SJCRH30 (cell line): ENCODE measurements around the gene ACOX2. TPM values are rescaled to one million over a fixed set of nuclear protein-coding genes. Genes with fewer than 3 reads are reported as not detected.

Experiments
- DNase-seq, 2 experiments: peaks; one replicate each; pipeline ENCODE4 v3.0.0-alpha.2; 2015 to 2020
- H3K27ac ChIP-seq: fragments of 250-450 bp; sonication (Bioruptor Pico); 2 replicates; pipeline ENCODE4 v1.5.1; 2020; ENCODE audit warnings: mild to moderate bottlenecking, moderate library complexity
- H3K27me3 ChIP-seq: fragments of 250-450 bp; sonication (Bioruptor Pico); 2 replicates; pipeline ENCODE4 v1.5.1; 2020; ENCODE audit warnings: mild to moderate bottlenecking, moderate library complexity
- H3K36me3 ChIP-seq: fragments of 250-450 bp; sonication (Bioruptor Pico); 2 replicates; pipeline ENCODE4 v1.5.1; 2020; ENCODE audit warnings: mild to moderate bottlenecking, moderate library complexity
- H3K4me1 ChIP-seq: fragments of 250-450 bp; sonication (Bioruptor Pico); 2 replicates; pipeline ENCODE4 v1.5.1; 2020; ENCODE audit warnings: mild to moderate bottlenecking, moderate library complexity
- H3K4me3 ChIP-seq: fragments of 250-450 bp; sonication (Bioruptor Pico); 2 replicates; pipeline ENCODE4 v1.5.1; 2020; ENCODE audit warnings: mild to moderate bottlenecking, moderate library complexity
- H3K9me3 ChIP-seq: fragments of 250-450 bp; sonication (Bioruptor Pico); replicated peaks from 2 replicates; pipeline ENCODE4 v1.5.1; 2020; ENCODE audit warnings: mild to moderate bottlenecking, moderate library complexity
- total RNA-seq: library from RNA; depleted of rRNA; stranded (reverse); fragments of >200 nt; shearing (Covaris generic); gene quantifications from 2 replicates; pipeline ENCODE4 v1.2.3, GENCODE V29; 2014

ACOX2 gene
- total RNA-seq, 1 experiment from 2014 or later = 0.26 TPM

DNA sequence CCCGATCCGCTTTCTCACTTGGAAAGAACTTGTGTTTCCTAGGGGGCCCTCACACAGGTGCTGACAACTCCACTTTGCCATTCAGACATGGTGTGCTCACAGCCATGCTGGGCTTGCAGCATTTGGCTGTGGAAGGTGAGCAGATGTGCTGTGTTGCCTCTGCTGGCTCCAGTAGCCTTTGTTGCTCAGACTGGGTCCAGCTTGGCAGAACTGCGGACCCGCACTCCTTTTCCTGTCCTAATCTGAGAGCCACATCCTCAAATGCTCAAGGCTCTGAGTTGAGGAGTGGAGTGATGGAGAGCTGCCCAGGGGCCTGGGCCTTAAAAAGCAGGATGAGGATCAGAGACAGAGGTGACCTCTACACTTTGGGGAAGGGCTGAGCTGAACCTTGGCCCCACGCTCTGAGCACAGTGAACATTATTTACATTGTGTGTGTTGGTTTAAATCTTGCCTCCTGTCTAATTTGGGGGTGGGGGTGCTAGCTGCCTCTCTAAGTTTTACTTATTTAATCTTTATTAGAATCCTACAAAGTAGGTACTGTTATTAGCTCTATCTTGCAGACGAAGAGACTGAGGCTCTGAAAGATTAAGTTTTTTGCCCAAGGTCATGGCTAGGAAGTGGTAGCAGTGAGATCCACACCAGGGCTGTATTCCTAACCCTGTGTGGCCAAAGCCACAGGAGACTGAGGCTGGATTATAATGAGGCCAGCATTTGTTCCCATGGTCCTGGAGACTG lies 17.2 kb downstream of the ACOX2 start:
- Histone ChIP-seq H3K36me3 (no peaks in the 10 kb centered on the region), H3K9me3 (no peaks in the 10 kb centered on the region), H3K27ac (no peak overlapping the region), H3K27me3 (no peaks in the 10 kb centered on the region), H3K4me3 (no peak overlapping the region), H3K4me1 (peaks cover 5% of the 10 kb centered on the region; the same call in 1 of the 2 replicates)
- no peak for DNase-seq

DNA sequence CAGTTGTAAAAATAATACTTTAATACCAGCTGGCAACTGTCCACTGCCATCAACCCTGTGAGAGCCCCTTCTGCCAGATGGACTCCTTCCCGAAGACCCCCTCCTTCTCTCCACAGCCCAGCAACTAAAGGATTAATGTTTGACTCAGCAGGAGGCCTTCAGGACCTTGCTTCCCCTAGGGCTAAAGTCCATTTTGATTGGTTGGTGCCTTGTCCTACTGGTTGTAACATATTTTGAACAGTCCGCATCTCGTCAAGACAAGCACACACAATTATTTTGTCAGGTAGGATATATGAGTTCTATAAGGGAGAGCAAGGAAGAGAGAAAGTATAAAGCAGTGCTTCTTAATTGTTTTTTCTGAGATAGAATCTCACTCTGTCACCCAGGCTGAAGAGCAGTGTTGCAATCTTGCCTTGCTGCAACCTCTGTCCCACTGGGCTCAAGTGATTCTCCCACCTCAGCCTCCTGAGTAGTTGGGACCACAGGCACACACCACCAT lies 18.6 kb downstream of the ACOX2 start:
- no peak overlapping the region for H3K4me3 ChIP-seq
- no peaks in the 10 kb centered on the region for H3K9me3 ChIP-seq
- H3K27me3 ChIP-seq = no peaks in the 10 kb centered on the region
- H3K36me3 ChIP-seq = no peaks in the 10 kb centered on the region
- peaks cover 5% of the 10 kb centered on the region; the same call in 1 of the 2 replicates for H3K4me1 ChIP-seq
- H3K27ac ChIP-seq = no peak overlapping the region
- DNase-seq = peak; percentile 61 to 75

DNA sequence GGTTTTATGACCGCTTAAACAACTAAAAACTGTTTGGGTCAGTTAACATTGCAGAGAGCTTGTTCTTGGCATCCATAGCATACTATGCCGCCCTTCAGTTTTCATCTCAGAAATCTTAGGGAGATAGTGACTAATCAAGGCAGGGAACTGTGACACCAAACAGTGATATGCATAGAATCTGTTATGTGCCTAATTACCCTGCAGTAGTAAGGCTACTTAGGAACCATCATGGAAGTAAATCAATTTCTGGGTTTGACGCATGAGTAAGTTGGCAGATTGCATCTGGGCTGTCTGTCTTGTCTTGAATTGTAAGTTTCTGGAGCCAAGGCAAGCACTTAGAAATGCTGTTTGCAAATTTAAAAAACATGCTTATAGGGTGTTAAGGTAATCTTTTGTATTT lies 22.6 kb downstream of the ACOX2 start:
- Histone ChIP-seq H3K27me3 (no peaks in the 10 kb centered on the region), H3K27ac (no peak overlapping the region), H3K4me3 (no peak overlapping the region), H3K36me3 (no peaks in the 10 kb centered on the region), H3K4me1 (no peaks in the 10 kb centered on the region; the same call in 1 of the 2 replicates), H3K9me3 (no peaks in the 10 kb centered on the region)
- no peak for DNase-seq

DNA sequence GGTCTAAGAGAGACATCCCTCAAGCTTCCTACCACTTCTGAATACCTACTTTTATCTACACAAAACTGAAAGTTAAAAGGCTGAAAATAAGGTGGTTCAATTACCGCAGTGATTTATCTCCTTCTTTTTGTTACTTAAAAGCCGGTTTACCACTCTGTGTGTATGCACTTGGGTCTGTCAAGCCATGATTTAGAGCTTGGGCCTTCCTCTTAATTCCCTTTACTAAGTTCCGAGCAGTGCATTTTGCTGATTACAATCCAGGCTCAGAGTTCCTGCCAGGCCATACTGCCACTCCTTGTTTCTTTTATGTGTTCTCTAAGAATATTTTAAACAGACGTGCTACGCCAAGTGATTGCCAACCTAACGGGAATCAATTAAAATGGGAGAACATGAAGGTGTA lies 28.6 kb downstream of the ACOX2 start:
- no peak overlapping the region for H3K27ac ChIP-seq
- H3K36me3 ChIP-seq = no peaks in the 10 kb centered on the region
- H3K9me3 ChIP-seq = no peaks in the 10 kb centered on the region
- H3K27me3 ChIP-seq = no peaks in the 10 kb centered on the region
- H3K4me1 ChIP-seq = no peaks in the 10 kb centered on the region
- DNase-seq = no peak
- no peak overlapping the region for H3K4me3 ChIP-seq

DNA sequence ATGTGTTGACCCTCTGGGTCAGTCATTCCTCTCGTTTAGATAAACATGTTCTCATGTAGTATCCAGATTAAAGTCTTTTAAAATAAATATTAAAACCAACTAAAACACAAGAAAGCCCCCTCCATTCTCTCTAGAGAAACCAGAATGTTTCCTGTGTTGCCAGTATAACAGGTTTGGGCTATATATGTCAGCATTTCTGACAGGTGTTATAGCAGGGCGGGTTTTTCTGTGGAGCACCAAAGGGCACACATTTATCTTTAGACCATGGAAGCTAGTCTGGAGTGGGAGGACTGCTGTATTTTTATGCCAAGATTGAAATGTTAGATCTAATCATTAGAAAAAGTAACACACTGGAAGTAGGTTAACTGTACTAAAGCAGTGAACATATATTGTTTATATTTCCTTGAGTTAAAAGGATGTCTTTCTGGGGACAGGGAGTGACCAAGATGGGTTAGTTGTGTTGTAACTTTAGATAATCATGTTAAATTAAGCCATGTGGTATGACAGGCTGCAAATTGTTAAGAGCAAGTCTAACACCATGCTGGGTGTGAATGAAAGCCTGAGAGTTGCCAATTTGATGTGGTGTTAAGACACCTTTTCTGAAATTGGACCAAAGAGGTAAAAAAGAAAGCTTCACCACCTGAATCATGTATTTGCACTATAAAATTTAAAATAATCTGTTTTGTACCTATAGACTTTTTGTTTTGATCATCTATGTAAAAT lies 29.5 kb downstream of the ACOX2 start:
- DNase-seq = no peak

DNA sequence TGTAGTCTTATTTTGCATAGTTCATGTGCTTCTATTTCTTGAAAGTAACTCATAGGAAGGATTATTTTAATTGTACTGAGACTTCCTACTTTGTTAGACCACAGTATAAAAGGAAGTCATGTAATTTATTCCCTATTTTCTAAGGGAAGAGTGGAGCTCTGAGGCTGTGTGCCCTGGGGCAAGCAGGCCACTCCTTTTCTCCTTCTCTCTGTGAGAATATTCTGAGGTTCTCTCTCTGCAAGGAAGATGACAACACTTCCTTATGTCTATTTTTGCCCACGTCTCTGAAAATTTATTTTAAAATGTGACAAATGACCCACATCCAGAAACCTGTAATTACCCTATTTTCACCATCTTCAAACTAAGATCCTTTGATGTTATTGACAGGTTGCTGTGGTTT lies 34.1 kb downstream of the ACOX2 start:
- H3K4me1 ChIP-seq = no peaks in the 10 kb centered on the region
- H3K4me3 ChIP-seq = no peak overlapping the region
- DNase-seq = no peak
- H3K36me3 ChIP-seq = no peaks in the 10 kb centered on the region
- H3K27ac ChIP-seq = no peak overlapping the region
- no peaks in the 10 kb centered on the region for H3K9me3 ChIP-seq
- H3K27me3 ChIP-seq = no peaks in the 10 kb centered on the region

More for the DNA sequence above, 29.5 kb downstream of the ACOX2 start:
- Histone ChIP-seq H3K27me3 (no peaks in the 10 kb centered on the region), H3K4me1 (no peaks in the 10 kb centered on the region), H3K4me3 (no peak overlapping the region), H3K27ac (no peak overlapping the region), H3K36me3 (no peaks in the 10 kb centered on the region), H3K9me3 (no peaks in the 10 kb centered on the region)

DNA sequence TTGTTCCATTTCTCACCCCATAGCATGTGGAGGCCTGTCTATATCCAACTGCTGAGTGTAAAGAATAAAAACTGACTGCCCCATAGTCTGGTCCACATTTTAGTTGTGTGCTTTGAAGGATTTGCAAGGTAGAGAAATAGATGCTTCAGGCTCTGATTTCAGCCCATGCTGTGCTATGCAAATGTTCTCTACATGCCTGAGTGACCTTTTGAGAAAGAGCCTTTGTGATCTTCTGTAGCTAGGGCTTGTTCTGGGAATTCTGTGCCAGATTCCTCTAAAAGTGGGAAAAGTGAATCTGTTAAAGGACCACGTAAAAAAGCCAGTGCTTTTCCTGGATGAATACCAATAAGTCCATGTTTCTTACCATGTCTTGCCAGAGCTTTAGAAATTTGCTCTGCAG lies 39.9 kb downstream of the ACOX2 start:
- DNase-seq = no peak
- Histone ChIP-seq H3K27ac (no peak overlapping the region), H3K4me1 (no peaks in the 10 kb centered on the region; the same call in 1 of the 2 replicates), H3K36me3 (no peaks in the 10 kb centered on the region), H3K9me3 (no peaks in the 10 kb centered on the region), H3K27me3 (no peaks in the 10 kb centered on the region), H3K4me3 (no peak overlapping the region)

DNA sequence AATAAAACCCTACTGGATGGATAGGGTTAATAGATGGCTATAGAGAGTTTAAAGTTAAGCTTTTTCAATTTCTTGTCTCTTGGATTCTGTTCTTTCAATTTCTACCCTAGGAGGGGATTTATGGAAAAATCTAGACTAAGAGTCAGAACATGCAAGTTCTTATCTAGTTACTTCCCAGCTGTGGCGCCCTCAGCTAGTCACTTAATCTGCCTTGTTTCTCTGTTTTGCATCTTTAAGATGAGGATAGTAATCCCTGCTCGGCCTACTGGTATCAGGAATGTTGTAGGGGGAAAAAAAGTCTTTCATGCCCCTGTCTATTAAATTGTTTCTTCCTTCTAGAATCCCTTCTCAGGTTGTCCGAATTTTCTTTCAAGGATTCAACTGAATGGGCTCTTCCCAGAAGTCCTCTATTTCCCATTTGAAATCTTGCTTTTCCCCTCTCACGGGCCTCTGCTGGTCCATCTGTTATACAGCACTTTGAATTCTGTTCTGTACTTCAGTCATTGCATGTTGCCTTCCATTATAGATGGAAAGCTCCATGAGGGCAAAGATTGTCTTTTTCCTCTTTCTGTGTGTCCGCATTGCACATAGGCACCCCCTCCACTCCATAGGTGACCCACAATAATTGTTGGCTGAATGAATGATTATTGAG lies 40.7 kb downstream of the ACOX2 start:
- Histone ChIP-seq H3K9me3 (no peaks in the 10 kb centered on the region), H3K4me3 (no peak overlapping the region), H3K27me3 (no peaks in the 10 kb centered on the region), H3K4me1 (no peaks in the 10 kb centered on the region; the same call in 1 of the 2 replicates), H3K36me3 (no peaks in the 10 kb centered on the region), H3K27ac (no peak overlapping the region)
- DNase-seq = no peak

DNA sequence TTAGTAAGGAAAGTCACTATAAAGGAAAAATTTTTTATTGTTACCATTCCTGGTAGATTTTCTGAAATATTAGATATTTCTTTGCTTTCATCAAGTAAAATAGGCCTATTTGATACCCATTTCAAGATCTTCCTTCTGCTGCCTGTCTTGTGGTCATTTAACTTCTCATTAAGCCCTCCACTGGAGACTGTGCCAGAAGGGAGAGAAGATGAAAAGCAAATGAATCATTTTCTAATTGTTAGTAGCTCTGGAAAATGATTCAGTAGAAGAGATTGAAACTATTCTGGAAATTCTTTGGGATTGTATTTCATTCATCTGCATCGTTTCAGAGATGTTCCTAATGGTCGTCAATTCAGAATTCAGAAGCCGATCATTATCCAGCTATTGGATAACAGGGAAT lies 41.9 kb downstream of the ACOX2 start:
- H3K4me3 ChIP-seq = no peak overlapping the region
- H3K4me1 ChIP-seq = no peaks in the 10 kb centered on the region; the same call in 1 of the 2 replicates
- no peak overlapping the region for H3K27ac ChIP-seq
- no peaks in the 10 kb centered on the region for H3K27me3 ChIP-seq
- H3K9me3 ChIP-seq = no peaks in the 10 kb centered on the region
- H3K36me3 ChIP-seq = no peaks in the 10 kb centered on the region
- no peak for DNase-seq

DNA sequence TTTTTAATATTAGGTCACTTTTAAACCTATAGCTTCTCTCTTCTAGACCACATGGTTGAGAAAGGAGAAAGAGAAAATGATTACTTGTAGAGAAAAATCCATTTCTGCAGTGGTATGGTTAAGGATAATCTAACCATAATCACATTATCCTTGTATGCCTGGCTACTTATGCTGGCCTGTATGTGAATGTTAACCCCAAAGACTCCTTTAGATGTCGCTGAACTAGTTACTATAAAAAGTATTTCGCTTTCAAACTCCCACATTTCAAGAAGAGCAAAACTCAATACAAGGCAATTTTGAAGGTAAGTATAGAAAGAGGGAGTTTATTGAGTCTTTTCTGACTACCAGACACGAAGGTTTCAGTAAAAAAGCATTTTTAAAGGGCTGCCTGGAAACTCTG lies 42.9 kb downstream of the ACOX2 start:
- Histone ChIP-seq H3K4me3 (no peak overlapping the region), H3K4me1 (no peaks in the 10 kb centered on the region; the same call in 1 of the 2 replicates), H3K27ac (no peak overlapping the region), H3K36me3 (no peaks in the 10 kb centered on the region), H3K9me3 (no peaks in the 10 kb centered on the region), H3K27me3 (no peaks in the 10 kb centered on the region)
- no peak for DNase-seq

DNA sequence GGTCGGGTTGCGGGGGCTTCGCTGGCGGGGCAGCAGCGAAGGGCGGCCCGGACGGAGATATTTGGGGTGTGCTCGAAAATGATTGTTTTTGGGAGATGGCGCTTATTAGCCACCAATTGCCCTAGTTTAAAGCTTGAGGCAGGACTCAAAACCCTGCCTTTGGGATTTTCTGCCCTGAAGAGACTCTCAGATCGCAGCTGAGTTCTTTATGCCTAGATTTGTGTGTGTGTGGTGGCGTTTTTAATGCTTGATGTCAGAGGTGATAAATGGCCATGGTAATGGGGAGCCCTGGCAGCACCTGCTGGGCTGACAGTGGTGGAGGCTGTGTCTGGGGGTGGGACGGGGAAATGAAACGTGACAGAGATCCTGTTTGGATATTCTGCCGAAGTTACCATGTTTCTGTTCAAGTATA lies 44.5 kb downstream of the ACOX2 start:
- H3K27ac ChIP-seq = peak overlapping the region; percentile 27; the same call in 1 of the 2 replicates
- no peaks in the 10 kb centered on the region for H3K27me3 ChIP-seq
- no peaks in the 10 kb centered on the region for H3K9me3 ChIP-seq
- peak overlapping the region; percentile 76 for H3K4me3 ChIP-seq
- peak; percentile 4 to 18 for DNase-seq
- H3K4me1 ChIP-seq = no peaks in the 10 kb centered on the region; the same call in 1 of the 2 replicates
- no peaks in the 10 kb centered on the region for H3K36me3 ChIP-seq

DNA sequence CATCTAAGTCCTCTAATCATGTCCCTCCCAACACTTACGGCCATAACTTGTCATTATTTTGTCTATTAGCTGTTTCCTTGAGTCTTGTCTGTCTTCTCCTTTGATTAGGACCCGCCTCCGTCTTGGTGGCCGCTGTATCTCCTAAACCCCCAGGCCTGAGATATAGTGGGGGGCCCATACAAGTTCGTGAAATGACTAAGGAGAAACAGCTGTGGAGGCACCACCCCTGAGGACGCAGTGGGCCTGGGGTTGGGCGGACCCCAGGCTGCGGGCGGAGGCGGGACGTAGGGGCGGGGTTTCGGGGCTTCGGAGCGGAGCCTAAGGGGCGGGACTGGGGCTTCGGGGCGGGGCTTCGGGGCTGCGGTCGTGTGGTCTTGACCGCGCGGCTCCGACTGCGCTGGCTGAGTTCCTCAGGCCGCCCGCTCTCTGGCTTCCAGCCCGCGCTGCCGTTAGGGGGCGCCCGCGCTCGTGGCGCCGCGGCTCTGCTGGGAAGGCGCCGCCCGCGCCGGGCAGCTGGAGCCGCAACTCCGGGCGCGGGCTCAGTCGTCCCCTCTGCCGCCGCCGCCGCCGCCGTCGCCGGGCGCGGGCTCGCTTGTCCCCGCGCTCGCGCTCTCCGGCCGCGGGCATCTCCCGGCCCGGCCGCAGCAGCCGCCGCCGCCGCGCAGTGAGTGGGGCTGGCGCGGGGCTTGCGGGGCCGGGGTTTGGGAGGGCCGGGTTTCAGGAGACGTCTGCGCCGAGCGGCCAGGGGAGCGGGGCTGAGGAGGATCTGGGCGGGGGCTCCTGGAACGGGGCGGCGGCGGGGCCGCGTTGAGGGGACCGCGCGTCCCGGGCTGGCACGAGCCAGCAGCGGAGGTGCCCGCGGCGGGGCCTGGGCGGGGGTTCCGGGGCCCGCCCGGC lies 45.2 kb downstream of the ACOX2 start, which contains the start of gene KCTD6:
TSS of gene KCTD6 (plus strand) at position 591 of the 897 bp plus-strand sequence. CDS start 6,660 bp downstream, outside the sequence.
- no peaks in the 10 kb centered on the region; the same call in 1 of the 2 replicates for H3K4me1 ChIP-seq
- peak; percentile 85 to 90 for DNase-seq
- H3K36me3 ChIP-seq = no peaks in the 10 kb centered on the region
- H3K9me3 ChIP-seq = no peaks in the 10 kb centered on the region
- no peaks in the 10 kb centered on the region for H3K27me3 ChIP-seq
- peak within 1 kb of the TSS; percentile 27; the same call in 1 of the 2 replicates for H3K27ac ChIP-seq
- peak within 1 kb of the TSS; percentile 76 for H3K4me3 ChIP-seq

DNA sequence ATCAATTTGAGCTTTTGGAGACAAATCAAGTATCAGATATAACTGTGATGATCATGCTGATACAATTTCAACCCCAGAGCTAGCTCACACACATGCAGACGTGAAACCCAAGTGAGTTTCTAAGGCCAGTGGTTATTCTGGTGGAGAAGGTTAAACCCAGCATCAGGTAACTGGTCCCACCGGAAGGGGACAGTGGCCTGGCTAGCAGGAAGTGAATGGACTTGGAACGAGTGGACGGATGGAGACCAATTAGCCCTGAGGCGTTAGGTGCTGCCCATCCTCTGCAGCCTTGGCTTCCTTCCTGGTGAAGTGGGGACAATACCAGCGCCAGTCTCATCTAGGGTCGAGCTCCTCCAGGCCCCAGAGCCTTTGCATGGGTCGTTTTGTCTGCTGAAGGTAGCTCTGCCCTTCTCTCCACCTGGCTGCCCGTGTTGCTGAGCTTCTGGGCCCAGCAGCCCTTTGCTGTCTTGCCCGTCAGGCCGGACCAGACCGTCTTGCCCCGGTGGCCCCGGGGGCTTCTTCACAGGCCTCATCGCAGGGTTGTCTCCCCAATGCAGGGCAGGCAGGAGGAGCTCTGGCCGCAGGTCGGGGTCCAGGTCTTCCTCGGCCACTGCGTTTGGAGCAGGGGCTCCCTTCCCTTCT lies 46.0 kb downstream of the ACOX2 start:
- H3K27me3 ChIP-seq = no peaks in the 10 kb centered on the region
- no peaks in the 10 kb centered on the region for H3K36me3 ChIP-seq
- no peak overlapping the region for H3K27ac ChIP-seq
- peak overlapping the region; percentile 49 for H3K4me3 ChIP-seq
- H3K9me3 ChIP-seq = no peaks in the 10 kb centered on the region
- peak in 1 of 2 experiments; percentile 7 for DNase-seq
- H3K4me1 ChIP-seq = no peaks in the 10 kb centered on the region; the same call in 1 of the 2 replicates
